GM12872 (cell line): ENCODE measurements around the gene SLC29A3.

Experiments
- CTCF ChIP-seq: IDR thresholded peaks from 3 replicates; pipeline ENCODE4 v1.5.1; 2011; ENCODE audit warnings: low read depth, mild to moderate bottlenecking, low read length, moderate library complexity; ENCODE audit not compliant: insufficient read depth

SLC29A3 gene

GRCh38 chr10:71286521-71287294 is 32.4 kb upstream of the SLC29A3 start:
- TF ChIP-seq CTCF, result no peak

- no peak for TF ChIP-seq CTCF
Measured at GRCh38 chr10:71287456-71287855, 31.6 kb upstream of the SLC29A3 start.

GRCh38 chr10:71288461-71288860 is 30.6 kb upstream of the SLC29A3 start:
- no peak for TF ChIP-seq CTCF

GRCh38 chr10:71289421-71290130 is 29.5 kb upstream of the SLC29A3 start:
- TF ChIP-seq CTCF, result no peak

GRCh38 chr10:71290331-71290730 is 28.7 kb upstream of the SLC29A3 start:
- no peak for TF ChIP-seq CTCF

GRCh38 chr10:71290806-71291527 is 28.1 kb upstream of the SLC29A3 start:
- TF ChIP-seq CTCF, result no peak

GRCh38 chr10:71291528-71291900 is 27.5 kb upstream of the SLC29A3 start:
- TF ChIP-seq CTCF, result no peak
